Measurements from ENCODE around the gene GNAQ. TPM values are rescaled to one million over a fixed set of nuclear protein-coding genes. Genes with fewer than 3 reads are reported as not detected.

GNAQ gene
- total and polyA plus RNA-seq, 9 donors = 22.0 to 72.2 (median 53.1) TPM

DNA sequence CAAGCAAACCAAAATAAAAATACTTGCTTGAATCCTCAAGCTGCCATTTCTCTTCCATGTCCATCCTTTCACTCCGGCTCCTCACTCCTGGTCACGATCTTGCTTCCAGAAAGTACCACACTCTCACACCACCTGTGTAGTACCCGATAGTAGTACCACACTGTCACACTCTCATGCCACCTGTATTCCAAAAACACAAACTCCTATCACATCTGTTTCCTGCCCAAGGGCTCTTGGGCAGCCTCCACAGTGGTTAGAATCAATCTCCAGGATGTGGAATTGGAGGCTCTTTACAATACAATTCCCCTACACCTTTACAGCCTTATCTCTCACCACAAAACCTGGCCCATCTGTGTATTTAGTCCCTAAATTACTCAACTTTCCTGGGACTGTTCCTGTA lies 130.6 kb downstream of the GNAQ start:
- intact Hi-C loops (cut with DNase I) = no loop called here
- Histone ChIP-seq H3K9me3 (no peaks in the 10 kb centered on the region), H3K4me1 (ENCODE audit: insufficient read depth) (peaks cover 2% of the 10 kb centered on the region), H3K36me3 (no peaks in the 10 kb centered on the region), H3K27ac (no peak overlapping the region), H3K27me3 (no peaks in the 10 kb centered on the region), H3K4me3 (no peak overlapping the region)
- no peak for DNase-seq
- TF ChIP-seq POLR2A (IDR thresholded peaks at IDR 0.05) (no peak), EP300 (IDR thresholded peaks at IDR 0.05) (no peak)
- TF ChIP-seq, protein P1, sequence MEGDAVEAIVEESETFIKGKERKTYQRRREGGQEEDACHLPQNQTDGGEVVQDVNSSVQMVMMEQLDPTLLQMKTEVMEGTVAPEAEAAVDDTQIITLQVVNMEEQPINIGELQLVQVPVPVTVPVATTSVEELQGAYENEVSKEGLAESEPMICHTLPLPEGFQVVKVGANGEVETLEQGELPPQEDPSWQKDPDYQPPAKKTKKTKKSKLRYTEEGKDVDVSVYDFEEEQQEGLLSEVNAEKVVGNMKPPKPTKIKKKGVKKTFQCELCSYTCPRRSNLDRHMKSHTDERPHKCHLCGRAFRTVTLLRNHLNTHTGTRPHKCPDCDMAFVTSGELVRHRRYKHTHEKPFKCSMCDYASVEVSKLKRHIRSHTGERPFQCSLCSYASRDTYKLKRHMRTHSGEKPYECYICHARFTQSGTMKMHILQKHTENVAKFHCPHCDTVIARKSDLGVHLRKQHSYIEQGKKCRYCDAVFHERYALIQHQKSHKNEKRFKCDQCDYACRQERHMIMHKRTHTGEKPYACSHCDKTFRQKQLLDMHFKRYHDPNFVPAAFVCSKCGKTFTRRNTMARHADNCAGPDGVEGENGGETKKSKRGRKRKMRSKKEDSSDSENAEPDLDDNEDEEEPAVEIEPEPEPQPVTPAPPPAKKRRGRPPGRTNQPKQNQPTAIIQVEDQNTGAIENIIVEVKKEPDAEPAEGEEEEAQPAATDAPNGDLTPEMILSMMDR (IDR thresholded peaks at IDR 0.05) = no peak
- WGBS, 3 donors = 96 to 97% (median 96%) methylated on average over 3 of the region's 3 CpGs

DNA sequence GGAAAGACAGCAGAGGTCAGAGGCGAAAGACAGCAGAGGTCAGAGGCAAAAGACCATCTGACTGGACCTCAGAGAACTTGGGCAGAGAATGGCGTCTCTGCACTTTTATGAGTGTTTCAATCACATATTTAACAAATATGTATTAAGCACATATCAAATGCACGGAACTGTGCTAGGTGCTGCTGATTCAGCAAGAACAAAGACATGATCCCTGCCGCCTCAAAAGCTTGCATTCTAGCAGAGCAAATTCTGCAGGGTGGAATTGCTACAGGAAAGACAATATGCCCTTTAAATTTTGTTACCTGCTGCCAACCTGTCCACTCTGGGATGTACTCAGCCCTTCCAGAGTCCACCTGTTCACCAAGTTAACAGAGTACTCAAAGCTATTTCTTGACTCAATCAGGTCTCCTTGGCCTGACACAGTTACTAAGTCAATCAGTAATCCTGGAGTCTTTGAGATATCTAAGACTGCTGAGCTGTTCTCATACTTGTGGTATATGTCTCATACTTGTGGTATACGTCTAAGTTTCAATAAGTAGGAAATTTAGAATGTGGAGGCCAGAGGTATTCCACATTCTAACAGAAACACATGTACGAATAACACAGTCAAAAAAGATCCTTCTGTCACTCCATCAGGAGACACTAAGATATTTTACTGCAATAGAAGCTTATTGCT lies 131.8 kb downstream of the GNAQ start:
- peaks cover 2% of the 10 kb centered on the region for H3K4me1 ChIP-seq (ENCODE audit: insufficient read depth)
- H3K27me3 ChIP-seq = no peaks in the 10 kb centered on the region
- WGBS, 3 donors = 93 to 95% (median 94%) methylated on average over 6 of the region's 6 CpGs
- no peak overlapping the region for H3K27ac ChIP-seq
- DNase-seq = no peak
- no peaks in the 10 kb centered on the region for H3K9me3 ChIP-seq
- H3K36me3 ChIP-seq = no peaks in the 10 kb centered on the region
- TF ChIP-seq, protein P1 (IDR thresholded peaks at IDR 0.05) = no peak
- TF ChIP-seq EP300 (IDR thresholded peaks at IDR 0.05) (no peak), POLR2A (IDR thresholded peaks at IDR 0.05) (no peak)
- intact Hi-C loops (cut with DNase I) = no loop called here
- H3K4me3 ChIP-seq = no peak overlapping the region

DNA sequence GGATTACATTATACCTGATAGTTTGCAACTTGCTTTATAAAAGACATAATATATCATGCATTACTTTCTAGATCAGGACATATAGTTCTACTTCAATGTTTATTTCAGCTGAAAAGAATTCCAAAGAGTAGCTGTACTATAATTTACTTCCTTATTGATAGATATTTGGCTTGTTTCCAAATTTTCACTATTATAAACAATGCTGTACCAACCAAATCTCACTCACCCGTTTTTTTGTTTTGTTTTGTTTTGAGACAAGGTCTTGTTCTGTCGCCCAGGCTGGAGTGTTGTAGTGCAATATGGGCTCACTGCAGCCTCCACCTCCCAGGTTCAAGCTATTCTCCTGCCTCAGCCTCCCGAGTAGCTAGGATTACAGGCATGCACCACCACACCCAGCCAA lies 132.7 kb downstream of the GNAQ start:
- 66 to 71% (median 68%) methylated on average over 3 of the region's 3 CpGs for WGBS, 3 donors
- intact Hi-C loops (cut with DNase I) = no loop called here
- H3K27me3 ChIP-seq = no peaks in the 10 kb centered on the region
- no peak overlapping the region for H3K27ac ChIP-seq
- peaks cover 2% of the 10 kb centered on the region for H3K4me1 ChIP-seq (ENCODE audit: insufficient read depth)
- H3K4me3 ChIP-seq = no peak overlapping the region
- no peaks in the 10 kb centered on the region for H3K9me3 ChIP-seq
- H3K36me3 ChIP-seq = no peaks in the 10 kb centered on the region
- TF ChIP-seq, protein P1 (IDR thresholded peaks at IDR 0.05) = no peak
- TF ChIP-seq POLR2A (IDR thresholded peaks at IDR 0.05) = no peak
- no peak for TF ChIP-seq EP300 (IDR thresholded peaks at IDR 0.05)
- DNase-seq = no peak

DNA sequence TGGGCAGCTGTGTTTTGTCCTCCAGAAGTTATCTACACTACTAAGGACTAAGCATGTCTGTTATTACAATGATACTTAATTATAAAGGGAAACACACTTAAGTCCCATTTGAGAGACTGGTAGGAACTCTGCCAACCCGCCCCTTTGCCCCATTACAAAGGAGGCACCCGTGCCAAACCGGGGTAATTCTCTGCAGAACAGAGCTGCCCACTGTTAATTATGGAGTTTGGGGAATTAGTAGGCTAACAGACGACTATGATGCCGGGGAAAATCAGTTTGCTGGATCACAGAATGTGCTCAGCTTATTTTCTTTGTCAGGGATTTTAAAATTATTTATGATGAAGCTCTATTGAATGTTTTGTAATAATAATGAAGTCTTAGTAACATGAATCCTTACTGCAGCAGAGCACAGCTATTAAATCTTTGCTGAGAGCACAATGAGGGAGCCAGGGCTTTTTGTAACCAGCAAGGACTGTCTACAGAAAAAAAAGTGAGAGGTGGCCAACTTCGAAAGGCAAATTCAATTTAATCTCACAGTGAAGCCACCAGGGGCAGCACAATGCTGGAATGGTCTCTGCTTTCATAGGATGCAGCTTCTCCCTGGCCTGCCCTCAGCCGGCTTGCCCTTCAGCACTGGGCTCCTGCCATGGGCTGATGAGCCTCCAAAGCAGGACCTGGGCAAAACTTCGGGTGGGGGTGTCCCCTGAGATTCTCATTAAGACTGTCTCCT lies 134.5 kb downstream of the GNAQ start:
- Histone ChIP-seq H3K36me3 (no peaks in the 10 kb centered on the region), H3K9me3 (no peaks in the 10 kb centered on the region), H3K4me1 (ENCODE audit: insufficient read depth) (peaks cover 2% of the 10 kb centered on the region), H3K27me3 (no peaks in the 10 kb centered on the region), H3K4me3 (no peak overlapping the region), H3K27ac (no peak overlapping the region)
- no peak for TF ChIP-seq EP300 (IDR thresholded peaks at IDR 0.05)
- TF ChIP-seq POLR2A (IDR thresholded peaks at IDR 0.05) = no peak
- TF ChIP-seq, protein P1 (IDR thresholded peaks at IDR 0.05) = no peak
- intact Hi-C loops (cut with DNase I) = no loop called here
- no peak for DNase-seq
- 68 to 73% (median 69%) methylated on average over 8 of the region's 8 CpGs for WGBS, 3 donors
